PC-9 (cell line): Measurements from ENCODE around the gene NXN. TPM values are rescaled to one million over a fixed set of nuclear protein-coding genes. Genes with fewer than 3 reads are reported as not detected.

ENCODE experiments used
- BruUV-seq: library from RNA; stranded (reverse); fragments of 400-500 nt; replicated peaks from 2 replicates; lab custom pipeline; 2021; lab: Mats Ljungman, UMichigan
- CTCF ChIA-PET: fragments of 300-600 bp; sonication (Branson Sonifier 250); formaldehyde crosslinking; loops from one replicate; lab custom pipeline; 2022; ENCODE audit warnings: antibody characterized with exemption; lab: Charles Lee
- POLR2A ChIA-PET: fragments of 300-600 bp; sonication (Branson Sonifier 250); formaldehyde crosslinking; loops from one replicate; lab custom pipeline; 2022; ENCODE audit warnings: antibody characterized with exemption; ENCODE audit not compliant: unreplicated experiment; lab: Charles Lee
- DNase-seq, 2 experiments: peaks; one replicate each; pipeline versions ENCODE4 v3.0.0 to v3.0.0-alpha.2; 2015 to 2022; ENCODE audit warnings: mixed read lengths in 1 of 2
- H2AFZ ChIP-seq: fragments of 200-600 bp; sonication (generic); 2 replicates; pipeline ENCODE4 v1.8.1; 2017; ENCODE audit warnings: antibody characterized with exemption
- H3F3A ChIP-seq: fragments of 200-600 bp; sonication (generic); 2 replicates; pipeline ENCODE4 v1.8.1; 2017; ENCODE audit warnings: antibody characterized with exemption, mild to moderate bottlenecking, low read depth; ENCODE audit not compliant: insufficient read depth
- H3K27ac ChIP-seq: fragments of 200-600 bp; sonication (generic); 2 replicates; pipeline ENCODE4 v1.6.1; 2016; ENCODE audit warnings: mixed run types
- H3K27me3 ChIP-seq: fragments of 200-600 bp; sonication (generic); 2 replicates; pipeline ENCODE4 v1.6.1; 2016; ENCODE audit warnings: low read depth, mixed run types; ENCODE audit not compliant: insufficient read depth
- H3K36me3 ChIP-seq: fragments of 200-600 bp; sonication (generic); 2 replicates; pipeline ENCODE4 v1.6.1; 2016; ENCODE audit warnings: low read depth, mixed run types
- H3K4me1 ChIP-seq: fragments of 200-600 bp; sonication (generic); replicated peaks from 2 replicates; pipeline ENCODE4 v1.6.1; 2016; ENCODE audit warnings: mixed run types; ENCODE audit not compliant: insufficient read depth
- H3K4me2 ChIP-seq: fragments of 200-600 bp; sonication (generic); 2 replicates; pipeline ENCODE4 v1.6.1; 2017; ENCODE audit warnings: mixed run types
- H3K4me3 ChIP-seq: fragments of 200-600 bp; sonication (generic); 2 replicates; pipeline ENCODE4 v1.6.1; 2016; ENCODE audit warnings: mixed run types
- H3K79me2 ChIP-seq: fragments of 200-600 bp; sonication (generic); 2 replicates; pipeline ENCODE4 v1.6.1; 2017; ENCODE audit warnings: low read depth, mixed run types
- H3K9me2 ChIP-seq: fragments of 200-600 bp; sonication (generic); 2 replicates; pipeline ENCODE4 v1.8.1; 2017; ENCODE audit warnings: mild to moderate bottlenecking; ENCODE audit not compliant: insufficient read depth
- H3K9me3 ChIP-seq: fragments of 200-600 bp; sonication (generic); 2 replicates; pipeline ENCODE4 v1.8.1; 2016; ENCODE audit warnings: low read depth; ENCODE audit not compliant: insufficient read depth
- H4K20me1 ChIP-seq: fragments of 200-600 bp; sonication (generic); 2 replicates; pipeline ENCODE4 v1.8.1; 2017; ENCODE audit not compliant: insufficient read depth
- EZH2 ChIP-seq: fragments of 200-600 bp; sonication (generic); IDR thresholded peaks from 2 replicates; pipeline ENCODE4 v1.8.0; 2017; ENCODE audit warnings: antibody characterized with exemption, low read depth
- intact Hi-C: fragments of 100-400 bp; cut with micrococcal nuclease; formaldehyde crosslinking; loops from one replicate; pipeline ENCODE4 v1.10.0; 2022; ENCODE audit not compliant: unreplicated experiment
- total RNA-seq: library from RNA; stranded (reverse); gene quantifications from 2 replicates; pipeline ENCODE4 v1.2.3, GENCODE V29; 2021
- TF ChIP-seq, protein P1 (sequence below): fragments of 200-600 bp; sonication (generic); conservative IDR thresholded peaks from 2 replicates; pipeline ENCODE4 v1.6.1; 2017; ENCODE audit warnings: mixed run types, antibody characterized with exemption, mild to moderate bottlenecking, moderate library complexity

NXN gene
- total RNA-seq, 1 experiment from 2014 or later, result 59.8 TPM

DNA sequence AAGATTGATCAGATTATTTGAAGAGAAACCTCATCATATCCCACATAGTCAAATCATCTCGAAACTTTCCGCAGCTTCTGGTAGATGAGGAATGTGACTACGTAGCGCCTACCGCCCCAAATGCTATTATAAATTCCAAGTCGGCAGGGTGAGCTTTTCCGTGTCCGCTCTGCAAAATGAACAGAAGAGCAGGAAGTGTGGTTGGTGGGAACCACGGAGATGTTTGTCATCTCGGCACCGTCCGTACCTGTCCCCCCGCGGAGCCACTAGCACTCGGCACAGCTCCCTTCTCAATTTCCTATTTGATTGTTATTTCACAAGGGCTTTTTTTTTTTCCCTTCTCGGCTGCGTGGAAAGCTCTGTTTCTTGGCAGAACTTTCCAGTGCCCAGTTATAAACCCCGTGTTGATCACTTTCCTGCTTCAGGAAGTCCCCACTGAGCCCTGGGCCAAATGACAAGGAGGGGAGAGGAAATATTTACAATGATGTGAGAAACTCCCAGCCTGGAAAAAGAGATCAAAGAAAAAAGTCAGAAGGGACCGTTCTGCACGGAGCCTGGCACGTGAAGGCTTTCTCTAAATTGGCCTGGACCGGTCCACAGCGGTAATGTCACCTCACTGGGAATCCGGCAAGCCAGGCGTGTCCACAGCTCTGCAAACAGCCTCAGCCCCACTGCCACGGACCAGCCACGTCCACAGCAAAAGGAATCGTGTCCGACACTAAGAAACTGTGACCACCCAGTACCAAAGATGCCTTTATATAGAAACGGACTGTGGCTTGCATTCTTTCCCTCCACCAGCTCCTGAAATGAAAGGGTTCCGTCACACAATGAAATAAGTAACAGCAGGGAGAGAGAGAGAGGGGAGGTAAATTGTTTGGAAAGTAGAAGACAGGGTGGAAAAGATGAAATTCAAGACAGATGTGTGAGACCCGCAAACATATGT is 132.4 kb downstream of the NXN start:
- DNase-seq, result no peak
- Histone ChIP-seq H4K20me1 (peaks cover 38% of the 10 kb centered on the region), H3K27me3 (no peaks in the 10 kb centered on the region), H3K27ac (no peak overlapping the region), H3K36me3 (no peaks in the 10 kb centered on the region), H3K4me3 (no peak overlapping the region), H2AFZ (no peak overlapping the region), H3K9me2 (no peaks in the 10 kb centered on the region), H3F3A (no peaks in the 10 kb centered on the region), H3K79me2 (no peaks in the 10 kb centered on the region), H3K4me1 (no peaks in the 10 kb centered on the region), H3K9me3 (no peaks in the 10 kb centered on the region), H3K4me2 (no peak overlapping the region)
- CTCF ChIA-PET, result no interaction called here
- POLR2A ChIA-PET, result no interaction called here
- BruUV-seq, result no TSS peak
- TF ChIP-seq, protein P1, sequence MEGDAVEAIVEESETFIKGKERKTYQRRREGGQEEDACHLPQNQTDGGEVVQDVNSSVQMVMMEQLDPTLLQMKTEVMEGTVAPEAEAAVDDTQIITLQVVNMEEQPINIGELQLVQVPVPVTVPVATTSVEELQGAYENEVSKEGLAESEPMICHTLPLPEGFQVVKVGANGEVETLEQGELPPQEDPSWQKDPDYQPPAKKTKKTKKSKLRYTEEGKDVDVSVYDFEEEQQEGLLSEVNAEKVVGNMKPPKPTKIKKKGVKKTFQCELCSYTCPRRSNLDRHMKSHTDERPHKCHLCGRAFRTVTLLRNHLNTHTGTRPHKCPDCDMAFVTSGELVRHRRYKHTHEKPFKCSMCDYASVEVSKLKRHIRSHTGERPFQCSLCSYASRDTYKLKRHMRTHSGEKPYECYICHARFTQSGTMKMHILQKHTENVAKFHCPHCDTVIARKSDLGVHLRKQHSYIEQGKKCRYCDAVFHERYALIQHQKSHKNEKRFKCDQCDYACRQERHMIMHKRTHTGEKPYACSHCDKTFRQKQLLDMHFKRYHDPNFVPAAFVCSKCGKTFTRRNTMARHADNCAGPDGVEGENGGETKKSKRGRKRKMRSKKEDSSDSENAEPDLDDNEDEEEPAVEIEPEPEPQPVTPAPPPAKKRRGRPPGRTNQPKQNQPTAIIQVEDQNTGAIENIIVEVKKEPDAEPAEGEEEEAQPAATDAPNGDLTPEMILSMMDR, result no peak
- TF ChIP-seq EZH2, result no peak
- intact Hi-C loops, result no loop called here

DNA sequence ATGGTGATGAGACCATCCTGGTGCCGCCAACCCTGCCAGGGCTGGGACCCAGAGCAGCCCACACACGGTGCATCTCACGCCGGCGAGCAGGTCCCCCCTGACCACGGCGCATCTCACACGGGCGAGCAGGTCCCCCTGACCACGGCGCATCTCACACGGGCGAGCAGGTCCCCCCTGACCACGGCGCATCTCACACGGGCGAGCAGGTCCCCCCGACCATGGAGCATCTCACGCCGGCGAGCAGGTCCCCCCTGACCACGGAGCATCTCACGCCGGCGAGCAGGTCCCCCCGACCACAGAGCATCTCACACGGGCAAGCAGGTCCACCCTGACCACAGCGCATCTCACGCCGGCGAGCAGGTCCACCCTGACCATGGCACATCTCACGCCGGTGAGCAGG is 138.3 kb downstream of the NXN start:
- POLR2A ChIA-PET, result no interaction called here
- H3K36me3 ChIP-seq, result no peaks in the 10 kb centered on the region
- no peaks in the 10 kb centered on the region for H3K79me2 ChIP-seq
- no peak overlapping the region for H3K27ac ChIP-seq
- no peak for TF ChIP-seq EZH2
- TF ChIP-seq, protein P1, result no peak
- CTCF ChIA-PET, result no interaction called here
- intact Hi-C loops, result no loop called here
- H4K20me1 ChIP-seq, result peaks cover 23% of the 10 kb centered on the region; the same call in 1 of the 2 replicates
- no peak overlapping the region for H3K4me3 ChIP-seq
- H3K9me2 ChIP-seq, result no peaks in the 10 kb centered on the region
- H3K9me3 ChIP-seq, result no peaks in the 10 kb centered on the region
- DNase-seq, result no peak
- no peaks in the 10 kb centered on the region for H3F3A ChIP-seq
- H3K4me1 ChIP-seq, result no peaks in the 10 kb centered on the region
- H2AFZ ChIP-seq, result no peak overlapping the region
- H3K4me2 ChIP-seq, result no peak overlapping the region
- H3K27me3 ChIP-seq, result no peaks in the 10 kb centered on the region
- BruUV-seq, result no TSS peak

DNA sequence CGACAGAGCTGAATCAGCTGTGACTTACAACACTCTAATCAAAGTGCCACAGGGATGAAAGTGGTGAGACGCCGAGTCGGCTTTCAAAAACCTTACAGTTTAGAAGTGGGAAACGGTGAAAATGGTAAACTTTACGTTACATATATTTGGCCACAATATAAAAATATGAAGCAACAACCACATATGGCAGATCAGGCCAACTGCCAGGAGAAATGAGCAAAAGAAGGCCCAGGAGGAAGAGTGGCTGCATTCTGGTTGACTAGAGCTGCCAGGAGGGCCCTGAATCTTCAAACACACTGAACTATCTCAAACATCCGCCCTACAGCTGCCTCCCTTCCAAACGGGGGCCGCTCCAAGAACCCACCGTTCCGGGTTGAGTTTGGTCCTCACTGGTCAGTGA is 141.1 kb downstream of the NXN start:
- Histone ChIP-seq H4K20me1 (peaks cover 21% of the 10 kb centered on the region), H3K79me2 (no peaks in the 10 kb centered on the region)
- POLR2A ChIA-PET, result no interaction called here

More for the DNA sequence above, 141.1 kb downstream of the NXN start:
- Histone ChIP-seq H3K27ac (no peak overlapping the region), H3K4me3 (no peak overlapping the region), H2AFZ (no peak overlapping the region), H3F3A (no peaks in the 10 kb centered on the region), H3K4me2 (no peak overlapping the region), H3K27me3 (no peaks in the 10 kb centered on the region), H3K9me3 (no peaks in the 10 kb centered on the region), H3K9me2 (no peaks in the 10 kb centered on the region), H3K4me1 (no peaks in the 10 kb centered on the region), H3K36me3 (no peaks in the 10 kb centered on the region)
- CTCF ChIA-PET, result no interaction called here
- intact Hi-C loops, result no loop called here
- no peak for DNase-seq
- TF ChIP-seq EZH2, result no peak
- TF ChIP-seq, protein P1, result no peak
- BruUV-seq, result no TSS peak
